ENCODE data around the gene TMCC1.
"Not testable (repeated sequence)": the region's sequence is repeated elsewhere in the genome, so short reads cannot be mapped to it uniquely, and the experiment has no call there.

TMCC1 gene

GRCh38 chr3:129834580-129834979, 58.9 kb downstream of the TMCC1 start:
- DNase-seq = no peak

GRCh38 chr3:129831942-129832341, 61.6 kb downstream of the TMCC1 start:
- DNase-seq = not testable (repeated sequence)

- DNase-seq = no peak
Measured at GRCh38 chr3:129831503-129831902, 62.0 kb downstream of the TMCC1 start.

- peak; percentile 10 for DNase-seq
Measured at GRCh38 chr3:129829640-129830039, 63.9 kb downstream of the TMCC1 start.

GRCh38 chr3:129827765-129828164, 65.7 kb downstream of the TMCC1 start:
- peak; percentile 33 for DNase-seq

GRCh38 chr3:129824926-129825541, 68.5 kb downstream of the TMCC1 start:
- DNase-seq = peak; percentile 43

GRCh38 chr3:129822679-129823078, 70.8 kb downstream of the TMCC1 start:
- no peak for DNase-seq

GRCh38 chr3:129822241-129822640, 71.3 kb downstream of the TMCC1 start:
- no peak for DNase-seq

- no peak for DNase-seq
Measured at GRCh38 chr3:129820587-129820986, 72.9 kb downstream of the TMCC1 start.

- DNase-seq = no peak
Measured at GRCh38 chr3:129812589-129812988, 80.9 kb downstream of the TMCC1 start.

GRCh38 chr3:129809297-129809696, 84.2 kb downstream of the TMCC1 start:
- DNase-seq = no peak

GRCh38 chr3:129796146-129796545, 97.4 kb downstream of the TMCC1 start:
- DNase-seq = no peak

GRCh38 chr3:129795186-129796010, 98.1 kb downstream of the TMCC1 start:
- DNase-seq = no peak

GRCh38 chr3:129794311-129795185, 99.0 kb downstream of the TMCC1 start:
- no peak for DNase-seq

GRCh38 chr3:129793942-129794310, 99.6 kb downstream of the TMCC1 start:
- no peak for DNase-seq

- DNase-seq = no peak
Measured at GRCh38 chr3:129793319-129793718, 100.2 kb downstream of the TMCC1 start.

GRCh38 chr3:129783470-129783869, 110.0 kb downstream of the TMCC1 start:
- no peak for DNase-seq

GRCh38 chr3:129778871-129779270, 114.6 kb downstream of the TMCC1 start:
- no peak for DNase-seq

GRCh38 chr3:129777806-129778205, 115.7 kb downstream of the TMCC1 start:
- no peak for DNase-seq

GRCh38 chr3:129775870-129776269, 117.6 kb downstream of the TMCC1 start:
- DNase-seq = no peak

- no peak for DNase-seq
Measured at GRCh38 chr3:129773691-129774663, 119.5 kb downstream of the TMCC1 start.

- no peak for DNase-seq
Measured at GRCh38 chr3:129770604-129771003, 122.9 kb downstream of the TMCC1 start.

All from central memory CD4-positive, alpha-beta T cell (primary cell).